GM23248 (cell line): ENCODE measurements around the gene MPP4. TPM values are rescaled to one million over a fixed set of nuclear protein-coding genes. Genes with fewer than 3 reads are reported as not detected.
"Not testable (repeated sequence)": the region's sequence is repeated elsewhere in the genome, so short reads cannot be mapped to it uniquely, and the experiment has no call there.

ENCODE experiments used
- DNase-seq: peaks from one replicate; pipeline ENCODE4 v3.0.0-alpha.2; 2015
- H2AFZ ChIP-seq: fragments of 200-600 bp; sonication (generic); 2 replicates; pipeline ENCODE4 v1.6.1; 2016; ENCODE audit warnings: antibody characterized with exemption
- H3F3A ChIP-seq: fragments of 200-600 bp; sonication (generic); 2 replicates; pipeline ENCODE4 v1.6.1; 2016; ENCODE audit warnings: mild to moderate bottlenecking, antibody characterized with exemption, mixed run types; ENCODE audit not compliant: insufficient read depth
- H3K27ac ChIP-seq: fragments of 200-600 bp; sonication (generic); 2 replicates; pipeline ENCODE4 v1.5.1; 2016; ENCODE audit warnings: mild to moderate bottlenecking
- H3K27me3 ChIP-seq: fragments of 200-600 bp; sonication (generic); replicated peaks from 2 replicates; pipeline ENCODE4 v1.6.1; 2016; ENCODE audit warnings: mild to moderate bottlenecking; ENCODE audit not compliant: insufficient read depth
- H3K36me3 ChIP-seq: fragments of 200-600 bp; sonication (generic); 2 replicates; pipeline ENCODE4 v1.6.1; 2016; ENCODE audit warnings: low read depth, mild to moderate bottlenecking
- H3K4me1 ChIP-seq: fragments of 200-600 bp; sonication (generic); 2 replicates; pipeline ENCODE4 v1.6.1; 2016; ENCODE audit warnings: mild to moderate bottlenecking; ENCODE audit not compliant: insufficient read depth
- H3K4me2 ChIP-seq: fragments of 200-600 bp; sonication (generic); one replicate; pipeline ENCODE4 v1.6.1; 2016; ENCODE audit warnings: mild to moderate bottlenecking; ENCODE audit not compliant: unreplicated experiment
- H3K4me3 ChIP-seq: fragments of 200-600 bp; sonication (generic); 2 replicates; pipeline ENCODE4 v1.5.1; 2016; ENCODE audit warnings: mild to moderate bottlenecking
- H3K79me2 ChIP-seq: fragments of 200-600 bp; sonication (generic); 2 replicates; pipeline ENCODE4 v1.6.1; 2016; ENCODE audit warnings: mild to moderate bottlenecking; ENCODE audit not compliant: insufficient read depth
- H3K9ac ChIP-seq: fragments of 200-600 bp; sonication (generic); 2 replicates; pipeline ENCODE4 v1.6.1; 2016; ENCODE audit warnings: mild to moderate bottlenecking
- H3K9me2 ChIP-seq: fragments of 200-600 bp; sonication (generic); 2 replicates; pipeline ENCODE4 v1.6.1; 2016; ENCODE audit warnings: mixed run types, mild to moderate bottlenecking, moderate library complexity; ENCODE audit not compliant: insufficient read depth
- H3K9me3 ChIP-seq: fragments of 200-600 bp; sonication (generic); one replicate; pipeline ENCODE4 v1.6.1; 2017; ENCODE audit warnings: low read depth
- H4K20me1 ChIP-seq: fragments of 200-600 bp; sonication (generic); 2 replicates; pipeline ENCODE4 v1.6.0; 2016; ENCODE audit not compliant: insufficient read depth
- EZH2 ChIP-seq: fragments of 200-600 bp; sonication (generic); IDR thresholded peaks from 2 replicates; pipeline ENCODE4 v1.6.1; 2018; ENCODE audit warnings: antibody characterized with exemption, mild to moderate bottlenecking; ENCODE audit not compliant: insufficient read depth, poor library complexity, severe bottlenecking
- EZH2phosphoT487 ChIP-seq: fragments of 200-600 bp; sonication (generic); IDR thresholded peaks from 2 replicates; pipeline ENCODE4 v1.6.1; 2018; ENCODE audit warnings: antibody characterized with exemption, moderate library complexity, mild to moderate bottlenecking, low read depth; ENCODE audit not compliant: insufficient read depth
- WGBS, 2 experiments: methylation state at CpG; one replicate each; pipeline ENCODE4 v1.1.6; 2015 to 2017; ENCODE audit warnings: low lambda C conversion rate in 2 of 2, low coverage in 1 of 2; ENCODE audit errors: missing lambda C conversion rate in 2 of 2; 5-methylcytosine and 5-hydroxymethylcytosine counted together
- in situ Hi-C: fragments of 300-500 bp; cut with MboI; formaldehyde crosslinking; loops from 2 replicates; pipeline ENCODE4 v1.15.0; 2020
- polyA plus RNA-seq: library from polyadenylated mRNA; unstranded; fragments of >200 nt; fragmentation: Nextera tagmentation; extraction: Ambion mirVana; gene quantifications from 2 replicates; pipeline ENCODE4 v1.2.1, GENCODE V29; 2016
- total RNA-seq: library from RNA; depleted of rRNA; stranded (reverse); fragments of >200 nt; shearing (Covaris generic); gene quantifications from 2 replicates; pipeline ENCODE4 v1.2.3, GENCODE V29; 2014

The MPP4 gene
- total and polyA plus RNA-seq, 2 experiments from 2014 or later: 3.6 to 3.8 TPM

- no peaks in the 10 kb centered on the region for H3K9me3 ChIP-seq
Observed at GRCh38 chr2:201678401-201678800, 20.0 kb downstream of the MPP4 start.

DNA sequence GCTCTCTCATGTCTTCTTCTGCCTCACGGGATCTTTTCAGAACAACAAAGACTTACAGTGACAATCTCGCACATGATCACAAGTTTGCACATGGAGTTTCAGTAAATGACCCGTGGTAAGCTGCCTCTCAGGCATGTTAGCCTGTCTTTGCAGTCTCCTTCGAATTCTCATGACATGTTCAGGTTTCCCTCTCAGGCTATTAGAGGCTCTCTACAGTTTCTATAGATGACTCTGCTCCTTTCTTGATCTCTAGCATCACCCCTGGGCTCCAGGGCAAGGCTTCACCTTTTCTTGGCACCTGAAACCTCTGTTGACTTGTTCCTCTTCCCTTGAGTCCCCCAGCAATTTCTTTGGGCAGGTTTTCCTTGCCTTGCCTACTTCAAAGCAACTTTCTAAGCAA is 23.0 kb downstream of the MPP4 start:
- DNase-seq: no peak
- no peaks in the 10 kb centered on the region for H3K36me3 ChIP-seq
- no peak for TF ChIP-seq EZH2phosphoT487
- no peak for TF ChIP-seq EZH2

More at GRCh38 chr2:201678401-201678800, 20.0 kb downstream of the MPP4 start:
- DNase-seq: peak; percentile 6
- in situ Hi-C loops: no loop called here
- Histone ChIP-seq H3K4me3 (no peak overlapping the region), H4K20me1 (no peaks in the 10 kb centered on the region), H3K4me1 (no peaks in the 10 kb centered on the region), H3K9me2 (no peaks in the 10 kb centered on the region; the same call in 1 of the 2 replicates), H3K79me2 (no peaks in the 10 kb centered on the region), H3K4me2 (no peak overlapping the region), H3K27me3 (no peaks in the 10 kb centered on the region), H2AFZ (no peak overlapping the region), H3K9ac (no peak overlapping the region), H3K27ac (no peak overlapping the region), H3K36me3 (no peaks in the 10 kb centered on the region), H3F3A (no peaks in the 10 kb centered on the region)
- WGBS, 2 experiments: 59 to 60% methylated on average over 6 of the region's 6 CpGs
- no peak for TF ChIP-seq EZH2phosphoT487
- TF ChIP-seq EZH2: no peak

DNA sequence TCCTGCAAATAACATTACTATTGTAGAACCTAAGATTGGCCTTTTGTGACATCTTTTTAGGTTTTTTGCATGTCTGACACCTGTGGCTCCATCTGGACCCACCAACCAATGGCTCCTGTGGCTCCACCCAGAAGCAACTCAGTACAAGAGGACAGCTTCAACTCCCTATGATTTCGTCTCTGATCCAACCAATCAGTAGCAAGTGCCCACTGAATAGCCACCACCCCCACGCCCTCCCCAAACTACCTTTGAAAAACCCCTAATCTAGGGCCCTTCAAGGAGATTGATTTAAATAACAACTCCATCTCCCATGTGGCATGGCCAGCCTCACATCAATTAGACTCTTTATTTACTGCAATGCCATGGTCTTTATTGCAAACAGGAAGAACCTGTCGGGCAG is 23.6 kb downstream of the MPP4 start:
- in situ Hi-C loops: no loop called here
- 89 to 99% methylated on average over 3 of the region's 3 CpGs for WGBS, 2 experiments
- H3K9me2 ChIP-seq: no peaks in the 10 kb centered on the region; the same call in 1 of the 2 replicates
- no peaks in the 10 kb centered on the region for H4K20me1 ChIP-seq
- H2AFZ ChIP-seq: no peak overlapping the region
- H3K4me2 ChIP-seq: no peak overlapping the region
- no peaks in the 10 kb centered on the region for H3K36me3 ChIP-seq
- no peak overlapping the region for H3K27ac ChIP-seq
- H3K4me1 ChIP-seq: no peaks in the 10 kb centered on the region
- DNase-seq: no peak
- TF ChIP-seq EZH2: no peak
- no peak for TF ChIP-seq EZH2phosphoT487
- no peaks in the 10 kb centered on the region for H3K9me3 ChIP-seq
- H3F3A ChIP-seq: no peaks in the 10 kb centered on the region
- H3K9ac ChIP-seq: no peak overlapping the region
- no peaks in the 10 kb centered on the region for H3K27me3 ChIP-seq
- H3K4me3 ChIP-seq: no peak overlapping the region
- no peaks in the 10 kb centered on the region for H3K79me2 ChIP-seq

More for the DNA sequence above, 23.0 kb downstream of the MPP4 start:
- no peaks in the 10 kb centered on the region for H3K9me3 ChIP-seq
- H3K4me1 ChIP-seq: no peaks in the 10 kb centered on the region
- no peaks in the 10 kb centered on the region for H3K27me3 ChIP-seq
- no peak overlapping the region for H3K4me2 ChIP-seq
- H4K20me1 ChIP-seq: no peaks in the 10 kb centered on the region
- H3K9ac ChIP-seq: no peak overlapping the region
- WGBS, 2 experiments: 83 to 89% methylated on average over 4 of the region's 4 CpGs
- no peaks in the 10 kb centered on the region for H3K79me2 ChIP-seq
- H3K9me2 ChIP-seq: no peaks in the 10 kb centered on the region; the same call in 1 of the 2 replicates
- no peak overlapping the region for H2AFZ ChIP-seq
- H3K4me3 ChIP-seq: no peak overlapping the region
- in situ Hi-C loops: no loop called here
- no peak overlapping the region for H3K27ac ChIP-seq
- H3F3A ChIP-seq: no peaks in the 10 kb centered on the region

GRCh38 chr2:201674298-201674697 is 24.1 kb downstream of the MPP4 start:
- H3K79me2 ChIP-seq: no peaks in the 10 kb centered on the region
- H3K9me3 ChIP-seq: no peaks in the 10 kb centered on the region
- H3K27ac ChIP-seq: no peak overlapping the region
- TF ChIP-seq EZH2phosphoT487 (no peak), EZH2 (no peak)
- H3K9me2 ChIP-seq: no peaks in the 10 kb centered on the region; the same call in 1 of the 2 replicates
- no peaks in the 10 kb centered on the region for H4K20me1 ChIP-seq
- H3K4me1 ChIP-seq: no peaks in the 10 kb centered on the region
- in situ Hi-C loops: no loop called here
- H3K36me3 ChIP-seq: no peaks in the 10 kb centered on the region
- no peak overlapping the region for H3K4me2 ChIP-seq
- H3K4me3 ChIP-seq: no peak overlapping the region
- DNase-seq: no peak
- H2AFZ ChIP-seq: no peak overlapping the region
- no peaks in the 10 kb centered on the region for H3F3A ChIP-seq
- no peaks in the 10 kb centered on the region for H3K27me3 ChIP-seq
- 54 to 59% methylated on average over 3 of the region's 3 CpGs for WGBS, 2 experiments
- no peak overlapping the region for H3K9ac ChIP-seq

- no peaks in the 10 kb centered on the region for H3K9me2 ChIP-seq
- TF ChIP-seq EZH2phosphoT487: no peak
- no peak for TF ChIP-seq EZH2
- no peaks in the 10 kb centered on the region for H3K36me3 ChIP-seq
- H3F3A ChIP-seq: no peaks in the 10 kb centered on the region
- H3K4me1 ChIP-seq: no peaks in the 10 kb centered on the region
- H3K9me3 ChIP-seq: no peaks in the 10 kb centered on the region
- H3K27ac ChIP-seq: no peak overlapping the region
- H4K20me1 ChIP-seq: no peaks in the 10 kb centered on the region
- no peak overlapping the region for H3K4me3 ChIP-seq
- WGBS, 2 experiments: 52 to 70% methylated on average over 2 of the region's 2 CpGs
- H3K4me2 ChIP-seq: no peak overlapping the region
- H2AFZ ChIP-seq: no peak overlapping the region
- no peaks in the 10 kb centered on the region for H3K27me3 ChIP-seq
- no peak overlapping the region for H3K9ac ChIP-seq
- H3K79me2 ChIP-seq: no peaks in the 10 kb centered on the region
- in situ Hi-C loops: no loop called here
- no peak for DNase-seq
Observed at GRCh38 chr2:201673546-201673945, 24.9 kb downstream of the MPP4 start.

DNA sequence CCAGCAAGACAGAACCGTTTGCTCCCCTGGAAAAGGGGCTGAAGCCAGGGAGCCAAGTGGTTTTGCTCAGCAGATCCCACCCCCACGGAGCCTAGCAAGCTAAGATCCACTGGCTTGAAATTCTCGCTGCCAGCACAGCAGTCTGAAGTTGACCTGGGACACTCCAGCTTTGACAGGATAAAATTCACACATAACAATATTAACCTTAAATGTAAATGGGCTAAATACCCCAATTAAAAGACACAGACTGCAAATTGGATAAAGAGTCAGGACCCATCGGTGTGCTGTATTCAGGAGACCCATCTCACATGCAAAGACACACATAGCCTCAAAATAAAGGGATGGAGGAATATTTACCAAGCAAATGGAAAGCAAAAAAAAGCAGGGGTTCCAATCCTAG is 27.2 kb downstream of the MPP4 start:
- H3K4me2 ChIP-seq, H3K79me2 ChIP-seq, H3K9ac ChIP-seq, H3K9me2 ChIP-seq, H3F3A ChIP-seq, H3K9me3 ChIP-seq, H3K27ac ChIP-seq, DNase-seq, H3K4me1 ChIP-seq, H3K4me3 ChIP-seq, in situ Hi-C loops, H3K36me3 ChIP-seq, H3K27me3 ChIP-seq, H2AFZ ChIP-seq, H4K20me1 ChIP-seq: not testable (repeated sequence)
- WGBS, 2 experiments: 45 to 47% methylated on average over 4 of the region's 4 CpGs
